Panc1 (cell line): ENCODE results near the gene S100A4. TPM values are rescaled to one million over a fixed set of nuclear protein-coding genes. Genes with fewer than 3 reads are reported as not detected.

ENCODE experiments used
- ATAC-seq: fragments of 200-7000 bp; cut with Tn5 transposase; 2 replicates; pipeline ENCODE4 v1.9.1; 2020; ENCODE audit warnings: mild to moderate bottlenecking, moderate library complexity
- BruUV-seq: library from RNA; stranded (reverse); fragments of 400-500 nt; replicated peaks from 2 replicates; lab custom pipeline; 2021; lab: Mats Ljungman, UMichigan
- CTCF ChIA-PET: fragments of 300-600 bp; sonication (Branson Sonifier 250); formaldehyde crosslinking; loops from one replicate; lab custom pipeline; 2022; ENCODE audit warnings: antibody characterized with exemption; lab: Charles Lee
- POLR2A ChIA-PET: fragments of 300-600 bp; sonication (Branson Sonifier 250); formaldehyde crosslinking; loops from one replicate; lab custom pipeline; 2022; ENCODE audit warnings: antibody characterized with exemption; lab: Charles Lee
- DNase-seq: peaks from one replicate; pipeline ENCODE4 v3.0.0-alpha.2; 2010; ENCODE audit warnings: low read depth, low spot score
- H3K27ac ChIP-seq: 2 replicates; pipeline ENCODE4 v1.5.1; 2011; ENCODE audit warnings: mild to moderate bottlenecking, low read length, inconsistent platforms
- H3K27me3 ChIP-seq: fragments of 200-500 bp; sonication (Bioruptor generic); 2 replicates; pipeline ENCODE4 v1.6.0; 2014; ENCODE audit warnings: low read length, inconsistent platforms; ENCODE audit not compliant: control insufficient read depth, insufficient read depth
- H3K36me3 ChIP-seq: fragments of 200-500 bp; sonication (Bioruptor generic); 2 replicates; pipeline ENCODE4 v1.5.1; 2014; ENCODE audit warnings: inconsistent platforms, mild to moderate bottlenecking, low read length, moderate library complexity; ENCODE audit not compliant: control insufficient read depth, insufficient read depth
- H3K4me1 ChIP-seq: 2 replicates; pipeline ENCODE4 v1.5.1; 2011; ENCODE audit warnings: inconsistent platforms, mild to moderate bottlenecking, low read length, moderate library complexity; ENCODE audit not compliant: control insufficient read depth, insufficient read depth
- H3K4me3 ChIP-seq, 2 experiments: 2 replicates each; pipeline ENCODE4 v1.5.1; 2011 to 2012; ENCODE audit warnings: low read depth in 2 of 2, low read length in 2 of 2, mild to moderate bottlenecking in 2 of 2, inconsistent platforms in 1 of 2, moderate library complexity in 1 of 2
- H3K9me3 ChIP-seq: fragments of 200-500 bp; sonication (Bioruptor generic); 2 replicates; pipeline ENCODE4 v1.5.1; 2014; ENCODE audit warnings: low read depth, mild to moderate bottlenecking, inconsistent platforms, low read length, moderate library complexity; ENCODE audit not compliant: control insufficient read depth, insufficient read depth
- CTCF ChIP-seq: fragments of 450-650 bp; IDR thresholded peaks from 2 replicates; pipeline ENCODE4 v1.5.1; 2017; ENCODE audit warnings: mild to moderate bottlenecking
- POLR2AphosphoS5 ChIP-seq: IDR thresholded peaks from 2 replicates; pipeline ENCODE4 v1.6.1; 2012; ENCODE audit warnings: mild to moderate bottlenecking, low read depth, low read length, moderate library complexity
- SIN3A ChIP-seq: IDR thresholded peaks from 2 replicates; pipeline ENCODE4 v1.6.1; 2012; ENCODE audit warnings: low read depth, mild to moderate bottlenecking, low read length, moderate library complexity, borderline replicate concordance; ENCODE audit not compliant: insufficient read depth
- TCF7L2 ChIP-seq: IDR thresholded peaks from 2 replicates; pipeline ENCODE4 v1.6.1; 2011; ENCODE audit warnings: mild to moderate bottlenecking, low read depth, low read length, inconsistent platforms
- in situ Hi-C: cut with HindIII; loops from 2 replicates; pipeline ENCODE4 v1.10.0; 2016; ENCODE audit warnings: low sequenced_read_pairs, low pct_unique_long_range_greater_than_20kb
- intact Hi-C: fragments of 100-400 bp; cut with micrococcal nuclease; formaldehyde crosslinking; loops from one replicate; pipeline ENCODE4 v1.10.0; 2022; ENCODE audit not compliant: unreplicated experiment
- total RNA-seq: library from RNA; stranded (reverse); gene quantifications from one replicate; pipeline ENCODE4 v1.2.1, GENCODE V29; 2021; ENCODE audit not compliant: unreplicated experiment
- TF ChIP-seq, protein P1 (sequence below), 2 experiments: IDR thresholded peaks; 2 replicates each; pipeline ENCODE4 v1.6.1; 2011 to 2012; ENCODE audit warnings: low read depth in 2 of 2, control low read depth in 1 of 2, low read length in 1 of 2, mild to moderate bottlenecking in 1 of 2, moderate library complexity in 1 of 2; ENCODE audit not compliant: insufficient read depth in 1 of 2

Gene S100A4
- total RNA-seq, 1 experiment from 2014 or later = 773 TPM

- CTCF ChIA-PET = interaction anchor here (1.1 to 2.7 kb wide), 2 partner anchors 14 to 22 kb away, joined by 3 to 16 read pairs; no protein-coding TSS in a partner anchor
- H3K27me3 ChIP-seq = no peaks in the 10 kb centered on the region
- no peaks in the 10 kb centered on the region for H3K36me3 ChIP-seq
- H3K9me3 ChIP-seq = no peaks in the 10 kb centered on the region
- ATAC-seq (no peak), DNase-seq (no peak)
- BruUV-seq = no TSS peak
- POLR2A ChIA-PET = no interaction called here
- intact Hi-C loops = no loop called here
- peak overlapping the region in 1 of 2 experiments; percentile 55; a peak in 2 of 4 replicates for H3K4me3 ChIP-seq
- H3K4me1 ChIP-seq = peaks cover 93% of the 10 kb centered on the region
- TF ChIP-seq SIN3A = no peak
- TF ChIP-seq POLR2AphosphoS5 = no peak
- TF ChIP-seq TCF7L2 = no peak
- no peak for TF ChIP-seq CTCF
- TF ChIP-seq, protein P1, sequence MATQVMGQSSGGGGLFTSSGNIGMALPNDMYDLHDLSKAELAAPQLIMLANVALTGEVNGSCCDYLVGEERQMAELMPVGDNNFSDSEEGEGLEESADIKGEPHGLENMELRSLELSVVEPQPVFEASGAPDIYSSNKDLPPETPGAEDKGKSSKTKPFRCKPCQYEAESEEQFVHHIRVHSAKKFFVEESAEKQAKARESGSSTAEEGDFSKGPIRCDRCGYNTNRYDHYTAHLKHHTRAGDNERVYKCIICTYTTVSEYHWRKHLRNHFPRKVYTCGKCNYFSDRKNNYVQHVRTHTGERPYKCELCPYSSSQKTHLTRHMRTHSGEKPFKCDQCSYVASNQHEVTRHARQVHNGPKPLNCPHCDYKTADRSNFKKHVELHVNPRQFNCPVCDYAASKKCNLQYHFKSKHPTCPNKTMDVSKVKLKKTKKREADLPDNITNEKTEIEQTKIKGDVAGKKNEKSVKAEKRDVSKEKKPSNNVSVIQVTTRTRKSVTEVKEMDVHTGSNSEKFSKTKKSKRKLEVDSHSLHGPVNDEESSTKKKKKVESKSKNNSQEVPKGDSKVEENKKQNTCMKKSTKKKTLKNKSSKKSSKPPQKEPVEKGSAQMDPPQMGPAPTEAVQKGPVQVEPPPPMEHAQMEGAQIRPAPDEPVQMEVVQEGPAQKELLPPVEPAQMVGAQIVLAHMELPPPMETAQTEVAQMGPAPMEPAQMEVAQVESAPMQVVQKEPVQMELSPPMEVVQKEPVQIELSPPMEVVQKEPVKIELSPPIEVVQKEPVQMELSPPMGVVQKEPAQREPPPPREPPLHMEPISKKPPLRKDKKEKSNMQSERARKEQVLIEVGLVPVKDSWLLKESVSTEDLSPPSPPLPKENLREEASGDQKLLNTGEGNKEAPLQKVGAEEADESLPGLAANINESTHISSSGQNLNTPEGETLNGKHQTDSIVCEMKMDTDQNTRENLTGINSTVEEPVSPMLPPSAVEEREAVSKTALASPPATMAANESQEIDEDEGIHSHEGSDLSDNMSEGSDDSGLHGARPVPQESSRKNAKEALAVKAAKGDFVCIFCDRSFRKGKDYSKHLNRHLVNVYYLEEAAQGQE (IDR thresholded peaks at IDR 0.05; ENCODE audit: insufficient read depth in 1 of 2, low read depth in 2 of 2, low read length in 1 of 2) = no peak
- in situ Hi-C loops = no loop called here
- peak overlapping the region; percentile 98 for H3K27ac ChIP-seq
Measured at GRCh38 chr1:153546371-153546770, 765 bp upstream of the S100A4 start.

DNA sequence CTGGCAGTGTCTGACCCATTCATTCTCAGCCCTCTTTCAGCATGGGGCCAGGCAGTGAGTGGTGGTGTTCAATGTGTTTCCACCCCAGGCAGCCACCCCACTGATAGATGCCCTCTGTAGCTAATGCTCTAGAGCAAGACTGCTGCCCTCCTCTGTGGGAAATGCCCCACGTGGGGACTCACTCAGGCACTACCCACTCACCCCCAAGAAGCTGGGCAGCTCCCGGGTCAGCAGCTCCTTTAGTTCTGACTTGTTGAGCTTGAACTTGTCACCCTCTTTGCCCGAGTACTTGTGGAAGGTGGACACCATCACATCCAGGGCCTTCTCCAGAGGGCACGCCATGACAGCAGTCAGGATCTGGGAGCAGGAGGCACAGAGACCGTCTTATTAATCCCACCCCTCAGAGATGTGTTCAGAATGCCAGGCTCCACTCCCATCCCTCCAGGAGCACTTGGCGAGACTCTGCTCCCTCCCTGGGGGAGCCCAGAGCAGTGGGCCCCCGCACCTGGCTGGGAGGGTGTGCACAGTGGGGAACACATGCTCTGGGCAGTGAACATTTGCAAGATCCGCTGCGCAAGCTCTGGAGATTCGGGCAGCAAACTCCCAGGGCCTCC, 1.0 kb downstream of the S100A4 start:
- Histone ChIP-seq H3K27ac (peak overlapping the region; percentile 98), H3K36me3 (no peaks in the 10 kb centered on the region), H3K4me3 (peak overlapping the region; percentile 49 to 55), H3K9me3 (no peaks in the 10 kb centered on the region), H3K27me3 (no peaks in the 10 kb centered on the region), H3K4me1 (peaks cover 97% of the 10 kb centered on the region)
- BruUV-seq = no TSS peak
- intact Hi-C loops (no loop called here), in situ Hi-C loops (no loop called here)
- CTCF ChIA-PET = interaction anchor here (0.5 to 2.7 kb wide), 5 partner anchors 9 to 68 kb away, joined by 3 to 16 read pairs (median 5); partner anchors contain the start of genes S100A16 and S100A6
- ATAC-seq (no peak), DNase-seq (no peak)
- POLR2A ChIA-PET = interaction anchor here (1.6 to 1.9 kb wide), 2 partner anchors 9 to 21 kb away, joined by 9 read pairs; partner anchors contain the start of genes S100A2 and S100A6
- TF ChIP-seq POLR2AphosphoS5 (no peak), TCF7L2 (0 out of 2 replicates have a peak, but pooled peaks have one; percentile 19)

DNA sequence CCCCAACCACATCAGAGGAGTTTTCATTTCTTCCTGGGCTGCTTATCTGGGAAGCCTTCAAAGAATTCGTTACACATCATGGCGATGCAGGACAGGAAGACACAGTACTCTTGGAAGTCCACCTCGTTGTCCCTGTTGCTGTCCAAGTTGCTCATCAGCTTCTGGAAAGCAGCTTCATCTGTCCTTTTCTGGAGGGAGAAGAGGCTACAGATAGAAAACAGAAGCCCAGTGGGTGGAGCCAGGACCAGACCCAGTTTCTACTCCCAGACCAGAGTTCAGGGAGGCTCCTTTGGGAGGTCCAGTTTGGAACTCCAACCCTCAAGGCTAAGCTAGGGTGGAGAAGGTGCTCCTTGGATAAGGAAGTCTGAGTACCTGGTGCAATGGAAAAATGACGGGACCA, 1.9 kb downstream of the S100A4 start:
- H3K4me3 ChIP-seq = peak overlapping the region; percentile 49 to 55
- ChIA-PET CTCF (interaction anchor here (2.1 to 2.7 kb wide), 2 partner anchors 9 to 11 kb away, joined by 8 to 16 read pairs; partner anchors contain the start of gene S100A6), POLR2A (interaction anchor here (1.9 kb wide), 1 partner anchor 22 kb away, joined by 9 read pairs; the partner anchor contains the start of gene S100A2)
- peak overlapping the region; percentile 98 for H3K27ac ChIP-seq
- H3K27me3 ChIP-seq = no peaks in the 10 kb centered on the region
- peak; percentile 26 for TF ChIP-seq POLR2AphosphoS5
- TF ChIP-seq CTCF = no peak
- no peak for DNase-seq
- in situ Hi-C loops (no loop called here), intact Hi-C loops (no loop called here)
- no TSS peak for BruUV-seq
- H3K4me1 ChIP-seq = peaks cover 94% of the 10 kb centered on the region
- H3K36me3 ChIP-seq = no peaks in the 10 kb centered on the region
- no peak for ATAC-seq
- no peaks in the 10 kb centered on the region for H3K9me3 ChIP-seq
